ENCODE measurements around the gene HHAT.
"Not testable (repeated sequence)": the region's sequence is repeated elsewhere in the genome, so short reads cannot be mapped to it uniquely, and the experiment has no call there.

The HHAT gene

GRCh38 chr1:210416681-210417080 is 88.0 kb downstream of the HHAT start:
- Histone ChIP-seq H3K9me3 (ENCODE audit: control insufficient read depth, low read length) (no peaks in the 10 kb centered on the region), H3K36me3 (ENCODE audit: control insufficient read depth, insufficient read depth, low read length, severe bottlenecking) (no peaks in the 10 kb centered on the region), H3K4me3 (ENCODE audit: low read length) (no peak overlapping the region), H3K4me1 (ENCODE audit: control insufficient read depth, insufficient read depth, low read length) (no peaks in the 10 kb centered on the region), H3K9ac (ENCODE audit: low read length) (no peak overlapping the region), H3K27me3 (replicated peaks; ENCODE audit: control insufficient read depth, insufficient read depth, low read length) (no peaks in the 10 kb centered on the region)
- no peak for DNase-seq (ENCODE audit: low read depth)

GRCh38 chr1:210417881-210418280 is 89.2 kb downstream of the HHAT start:
- H3K36me3 ChIP-seq (ENCODE audit: control insufficient read depth, insufficient read depth, low read length, severe bottlenecking): no peaks in the 10 kb centered on the region
- no peak overlapping the region for H3K4me3 ChIP-seq (ENCODE audit: low read length)

GRCh38 chr1:210418863-210419650 is 90.4 kb downstream of the HHAT start:
- Histone ChIP-seq H3K9me3 (ENCODE audit: control insufficient read depth, low read length) (peaks cover 4% of the 10 kb centered on the region), H3K9ac (ENCODE audit: low read length) (no peak overlapping the region), H3K27me3 (replicated peaks; ENCODE audit: control insufficient read depth, insufficient read depth, low read length) (no peaks in the 10 kb centered on the region), H3K36me3 (ENCODE audit: control insufficient read depth, insufficient read depth, low read length, severe bottlenecking) (no peaks in the 10 kb centered on the region), H3K4me1 (ENCODE audit: control insufficient read depth, insufficient read depth, low read length) (no peaks in the 10 kb centered on the region), H3K4me3 (ENCODE audit: low read length) (no peak overlapping the region)
- no peak for DNase-seq (ENCODE audit: low read depth)

More at GRCh38 chr1:210417881-210418280, 89.2 kb downstream of the HHAT start:
- H3K4me1 ChIP-seq (ENCODE audit: control insufficient read depth, insufficient read depth, low read length): no peaks in the 10 kb centered on the region
- H3K27me3 ChIP-seq (replicated peaks; ENCODE audit: control insufficient read depth, insufficient read depth, low read length): no peaks in the 10 kb centered on the region
- H3K9me3 ChIP-seq (ENCODE audit: control insufficient read depth, low read length): no peaks in the 10 kb centered on the region
- DNase-seq (ENCODE audit: low read depth): no peak
- H3K9ac ChIP-seq (ENCODE audit: low read length): no peak overlapping the region

GRCh38 chr1:210426696-210427095 is 98.0 kb downstream of the HHAT start:
- H3K36me3 ChIP-seq (ENCODE audit: control insufficient read depth, insufficient read depth, low read length, severe bottlenecking); DNase-seq (ENCODE audit: low read depth); H3K4me1 ChIP-seq (ENCODE audit: control insufficient read depth, insufficient read depth, low read length); H3K4me3 ChIP-seq (ENCODE audit: low read length); H3K27me3 ChIP-seq (replicated peaks; ENCODE audit: control insufficient read depth, insufficient read depth, low read length); H3K9me3 ChIP-seq (ENCODE audit: control insufficient read depth, low read length); H3K9ac ChIP-seq (ENCODE audit: low read length): not testable (repeated sequence)

GRCh38 chr1:210428696-210429095 is 100.0 kb downstream of the HHAT start:
- DNase-seq (ENCODE audit: low read depth): no peak
- no peak overlapping the region for H3K9ac ChIP-seq (ENCODE audit: low read length)
- no peaks in the 10 kb centered on the region for H3K36me3 ChIP-seq (ENCODE audit: control insufficient read depth, insufficient read depth, low read length, severe bottlenecking)
- no peaks in the 10 kb centered on the region for H3K4me1 ChIP-seq (ENCODE audit: control insufficient read depth, insufficient read depth, low read length)
- H3K4me3 ChIP-seq (ENCODE audit: low read length): no peak overlapping the region
- H3K9me3 ChIP-seq (ENCODE audit: control insufficient read depth, low read length): peaks cover 2% of the 10 kb centered on the region
- H3K27me3 ChIP-seq (replicated peaks; ENCODE audit: control insufficient read depth, insufficient read depth, low read length): no peaks in the 10 kb centered on the region

- Histone ChIP-seq H3K4me1 (ENCODE audit: control insufficient read depth, insufficient read depth, low read length) (peaks cover 3% of the 10 kb centered on the region), H3K9me3 (ENCODE audit: control insufficient read depth, low read length) (no peaks in the 10 kb centered on the region), H3K4me3 (ENCODE audit: low read length) (no peak overlapping the region), H3K36me3 (ENCODE audit: control insufficient read depth, insufficient read depth, low read length, severe bottlenecking) (no peaks in the 10 kb centered on the region), H3K27me3 (replicated peaks; ENCODE audit: control insufficient read depth, insufficient read depth, low read length) (no peaks in the 10 kb centered on the region), H3K9ac (ENCODE audit: low read length) (no peak overlapping the region)
- peak; percentile 21 for DNase-seq (ENCODE audit: low read depth)
These were observed 105.5 kb downstream of the HHAT start for GRCh38 chr1:210434223-210434622.

- no peak overlapping the region for H3K9ac ChIP-seq (ENCODE audit: low read length)
- no peaks in the 10 kb centered on the region for H3K36me3 ChIP-seq (ENCODE audit: control insufficient read depth, insufficient read depth, low read length, severe bottlenecking)
- H3K27me3 ChIP-seq (replicated peaks; ENCODE audit: control insufficient read depth, insufficient read depth, low read length): no peaks in the 10 kb centered on the region
- no peak overlapping the region for H3K4me3 ChIP-seq (ENCODE audit: low read length)
- no peaks in the 10 kb centered on the region for H3K9me3 ChIP-seq (ENCODE audit: control insufficient read depth, low read length)
- peaks cover 10% of the 10 kb centered on the region for H3K4me1 ChIP-seq (ENCODE audit: control insufficient read depth, insufficient read depth, low read length)
- no peak for DNase-seq (ENCODE audit: low read depth)
These were observed 108.4 kb downstream of the HHAT start for GRCh38 chr1:210437111-210437510.

DNA sequence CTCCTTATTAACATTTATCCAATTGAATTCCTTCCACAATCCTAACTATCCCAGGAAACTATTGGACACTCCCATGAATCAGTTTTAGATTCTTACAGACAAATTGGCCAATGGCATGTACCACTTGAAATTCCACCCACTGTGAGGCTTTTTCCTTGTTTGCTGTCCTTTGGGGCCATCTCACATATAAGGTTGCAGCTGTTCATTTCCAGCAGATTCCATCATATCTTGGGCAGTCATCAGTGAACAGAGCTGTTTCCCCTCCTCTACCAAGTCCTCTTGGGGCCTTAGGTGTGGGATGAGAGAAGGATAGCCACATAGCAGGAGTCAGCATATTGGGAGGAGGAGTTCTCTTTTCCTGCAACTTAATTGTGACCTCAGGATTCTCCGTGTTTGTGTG is 109.1 kb downstream of the HHAT start:
- Histone ChIP-seq H3K4me3 (ENCODE audit: low read length) (no peak overlapping the region), H3K36me3 (ENCODE audit: control insufficient read depth, insufficient read depth, low read length, severe bottlenecking) (no peaks in the 10 kb centered on the region), H3K9ac (ENCODE audit: low read length) (no peak overlapping the region), H3K9me3 (ENCODE audit: control insufficient read depth, low read length) (no peaks in the 10 kb centered on the region), H3K4me1 (ENCODE audit: control insufficient read depth, insufficient read depth, low read length) (peaks cover 10% of the 10 kb centered on the region), H3K27me3 (replicated peaks; ENCODE audit: control insufficient read depth, insufficient read depth, low read length) (no peaks in the 10 kb centered on the region)
- no peak for DNase-seq (ENCODE audit: low read depth)

DNA sequence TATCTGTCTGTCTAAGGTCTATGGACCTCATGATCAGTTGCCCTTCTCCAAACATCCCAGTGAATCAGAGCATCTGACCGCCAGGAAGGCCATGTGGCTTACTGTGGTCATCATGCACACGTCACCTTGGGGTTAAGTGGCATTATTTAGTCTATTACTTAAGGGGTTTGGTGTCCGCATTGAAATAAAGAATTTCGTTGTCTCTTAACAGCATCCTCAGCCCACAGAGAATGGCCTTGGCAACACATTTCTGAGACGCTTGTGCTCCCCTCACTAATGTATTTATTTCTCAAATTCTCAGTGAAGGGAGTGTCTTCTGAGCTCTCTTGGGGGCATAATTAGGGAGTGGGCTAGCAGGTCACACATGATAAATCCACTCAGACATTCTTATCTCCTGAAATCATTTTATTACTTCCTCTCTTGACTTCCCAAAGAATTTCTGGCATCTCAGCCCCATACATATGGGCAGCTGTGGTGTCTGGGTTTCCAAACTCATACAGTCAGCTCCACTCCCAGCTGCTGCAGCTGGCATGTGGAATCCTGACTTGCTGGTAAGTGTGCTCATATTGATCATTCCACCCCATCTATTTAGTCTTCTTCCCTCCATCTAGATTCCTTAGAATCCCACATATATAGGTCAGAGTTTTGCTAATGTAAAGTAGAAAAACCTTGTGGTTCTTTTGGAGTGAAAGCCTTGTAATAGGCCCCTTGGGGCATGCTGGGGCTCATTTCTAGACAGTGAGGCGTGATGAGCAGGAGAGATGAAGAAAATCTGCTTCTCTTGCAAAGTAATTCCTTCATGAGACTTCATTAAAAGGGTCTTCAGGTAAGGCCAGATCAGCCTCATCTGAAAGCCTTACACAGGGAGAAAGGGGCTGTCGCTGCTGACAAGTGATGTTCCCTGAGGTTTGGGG is 110.5 kb downstream of the HHAT start:
- Histone ChIP-seq H3K4me1 (ENCODE audit: control insufficient read depth, insufficient read depth, low read length) (peaks cover 10% of the 10 kb centered on the region), H3K4me3 (ENCODE audit: low read length) (no peak overlapping the region), H3K9me3 (ENCODE audit: control insufficient read depth, low read length) (no peaks in the 10 kb centered on the region), H3K36me3 (ENCODE audit: control insufficient read depth, insufficient read depth, low read length, severe bottlenecking) (no peaks in the 10 kb centered on the region), H3K9ac (ENCODE audit: low read length) (no peak overlapping the region), H3K27me3 (replicated peaks; ENCODE audit: control insufficient read depth, insufficient read depth, low read length) (no peaks in the 10 kb centered on the region)
- DNase-seq (ENCODE audit: low read depth): peak; percentile 83

DNA sequence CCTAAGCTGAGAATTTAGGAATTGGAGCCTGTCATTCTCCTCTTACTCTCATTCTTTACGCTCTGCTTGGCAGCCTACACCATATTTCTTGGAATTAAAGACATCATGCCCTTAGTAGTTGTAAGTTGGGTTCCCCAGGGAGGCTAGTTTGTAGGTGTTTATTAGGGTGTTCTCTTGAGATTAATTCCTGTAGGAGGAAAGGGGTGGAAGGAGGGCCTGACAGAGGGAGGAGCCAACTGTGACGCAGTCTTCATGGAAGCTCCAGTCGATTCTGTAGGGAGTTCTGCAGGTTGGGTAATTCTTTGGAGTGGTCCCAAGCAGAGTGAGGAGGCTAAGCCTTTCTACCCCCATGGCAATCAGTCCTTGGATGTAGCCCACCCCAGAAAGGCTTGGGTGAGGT is 111.4 kb downstream of the HHAT start:
- no peak overlapping the region for H3K4me3 ChIP-seq (ENCODE audit: low read length)
- no peaks in the 10 kb centered on the region for H3K9me3 ChIP-seq (ENCODE audit: control insufficient read depth, low read length)
- no peaks in the 10 kb centered on the region for H3K36me3 ChIP-seq (ENCODE audit: control insufficient read depth, insufficient read depth, low read length, severe bottlenecking)
- H3K4me1 ChIP-seq (ENCODE audit: control insufficient read depth, insufficient read depth, low read length): peaks cover 10% of the 10 kb centered on the region
- no peaks in the 10 kb centered on the region for H3K27me3 ChIP-seq (replicated peaks; ENCODE audit: control insufficient read depth, insufficient read depth, low read length)
- DNase-seq (ENCODE audit: low read depth): no peak
- H3K9ac ChIP-seq (ENCODE audit: low read length): no peak overlapping the region

DNA sequence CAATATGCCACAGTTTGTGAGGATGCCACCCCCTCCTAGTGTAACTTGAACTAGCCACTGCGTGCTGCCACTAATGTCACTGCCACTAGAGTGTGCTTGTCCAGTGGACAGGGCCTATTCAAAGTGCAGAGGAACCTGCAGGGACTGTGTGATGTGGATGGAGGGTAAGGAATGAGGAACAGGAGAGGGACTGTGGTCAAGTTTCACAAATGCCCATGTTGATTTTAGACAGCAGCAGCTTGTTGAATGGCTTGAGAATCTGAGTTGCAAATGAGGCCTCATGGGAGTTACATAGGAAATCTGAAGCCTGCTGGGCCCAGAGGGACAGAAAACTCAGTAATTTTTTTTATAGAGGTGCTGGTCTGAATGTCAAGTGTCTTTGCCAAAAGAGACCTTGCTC is 112.3 kb downstream of the HHAT start:
- Histone ChIP-seq H3K4me1 (ENCODE audit: control insufficient read depth, insufficient read depth, low read length) (peaks cover 10% of the 10 kb centered on the region), H3K27me3 (replicated peaks; ENCODE audit: control insufficient read depth, insufficient read depth, low read length) (no peaks in the 10 kb centered on the region), H3K9me3 (ENCODE audit: control insufficient read depth, low read length) (no peaks in the 10 kb centered on the region), H3K36me3 (ENCODE audit: control insufficient read depth, insufficient read depth, low read length, severe bottlenecking) (no peaks in the 10 kb centered on the region), H3K9ac (ENCODE audit: low read length) (no peak overlapping the region), H3K4me3 (ENCODE audit: low read length) (no peak overlapping the region)
- DNase-seq (ENCODE audit: low read depth): peak; percentile 24

Measured in adipocyte (in vitro differentiated cells).